ENCODE measurements around the gene SATB1.
"Not testable (repeated sequence)": the region's sequence is repeated elsewhere in the genome, so short reads cannot be mapped to it uniquely, and the experiment has no call there.

The SATB1 gene

GRCh38 chr3:18349197-18349798 lies 75.8 kb downstream of the SATB1 start:
- DNase-seq: no peak

GRCh38 chr3:18346097-18346496 lies 79.0 kb downstream of the SATB1 start:
- no peak for DNase-seq

- DNase-seq: no peak
Observed at GRCh38 chr3:18345015-18345367, 80.1 kb downstream of the SATB1 start.

- DNase-seq: no peak
Observed at GRCh38 chr3:18344306-18345014, 80.7 kb downstream of the SATB1 start.

DNA sequence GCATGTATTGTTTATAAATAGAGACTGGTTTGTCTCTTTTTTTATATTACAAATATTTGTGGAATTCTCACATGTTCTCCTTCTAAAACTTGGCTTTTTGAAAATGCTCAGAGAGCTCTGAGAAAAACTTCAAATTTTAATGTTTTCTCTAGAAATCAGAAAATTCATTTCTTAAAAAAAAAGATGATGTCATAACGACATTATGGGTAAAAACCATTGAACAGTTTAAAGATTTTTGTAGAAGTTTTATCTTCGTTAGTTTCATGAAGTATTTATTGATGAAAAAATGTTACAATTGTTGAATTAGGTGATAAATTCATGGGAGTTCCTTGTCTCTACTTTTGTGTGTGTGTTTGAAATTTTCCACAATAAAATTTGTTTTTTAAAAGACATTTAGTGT lies 81.3 kb downstream of the SATB1 start:
- DNase-seq: no peak

- no peak for DNase-seq
Observed at GRCh38 chr3:18338827-18339514, 86.2 kb downstream of the SATB1 start.

DNA sequence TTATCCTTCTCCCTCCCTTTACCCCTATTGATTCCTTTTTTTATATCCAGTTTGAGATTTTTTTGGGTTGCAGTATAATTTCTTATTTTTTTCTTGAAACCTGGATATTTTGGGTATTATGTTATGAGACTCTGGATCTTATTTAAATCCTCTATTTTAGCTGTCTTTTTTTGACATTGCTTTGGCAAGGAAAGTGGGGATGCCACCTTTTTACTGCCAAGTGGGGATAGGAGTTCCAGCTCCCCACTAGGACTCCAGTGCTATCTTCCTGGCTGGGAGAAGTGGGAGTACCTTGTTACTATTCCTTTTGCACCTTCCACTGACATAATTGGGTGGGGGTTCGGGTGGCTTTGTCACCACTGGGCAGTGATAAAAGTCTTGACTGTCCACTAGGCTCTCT lies 87.9 kb downstream of the SATB1 start:
- DNase-seq: no peak

DNA sequence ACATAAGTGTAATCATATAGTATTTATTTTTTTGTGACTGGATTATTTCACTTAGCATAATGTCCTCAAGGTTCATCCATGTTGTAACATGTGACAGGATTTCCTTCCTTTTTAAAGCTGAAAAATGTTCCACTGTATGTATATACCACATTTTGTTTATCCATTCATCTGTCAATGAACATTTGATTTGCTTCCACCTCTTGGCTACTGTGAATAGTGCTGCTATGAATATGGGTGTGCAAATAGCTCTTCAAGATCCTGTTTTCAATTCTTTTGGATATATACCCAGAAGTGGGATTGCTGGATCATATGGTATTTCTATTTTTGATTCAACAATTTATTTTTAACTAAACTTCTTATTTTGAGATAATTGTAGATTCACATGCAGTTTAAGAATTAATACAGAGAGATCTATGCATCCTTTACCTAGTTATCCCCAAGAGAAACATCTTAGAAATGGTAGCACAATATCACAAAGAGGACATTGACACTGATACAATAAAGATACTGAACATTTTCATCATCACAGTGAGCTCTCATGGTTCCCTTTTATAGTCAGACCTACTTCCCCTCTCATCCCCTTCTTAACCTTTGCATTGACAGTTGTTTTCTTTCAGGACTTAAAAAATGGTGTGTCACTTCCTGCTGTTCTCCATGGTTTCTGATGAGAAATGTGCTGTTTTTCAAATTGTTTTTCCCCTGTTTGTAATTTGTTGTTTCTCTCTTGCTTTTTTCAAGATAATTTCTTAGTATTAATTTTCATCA lies 90.1 kb downstream of the SATB1 start:
- no peak for DNase-seq

GRCh38 chr3:18330772-18331441 lies 94.2 kb downstream of the SATB1 start:
- not testable (repeated sequence) for DNase-seq

DNA sequence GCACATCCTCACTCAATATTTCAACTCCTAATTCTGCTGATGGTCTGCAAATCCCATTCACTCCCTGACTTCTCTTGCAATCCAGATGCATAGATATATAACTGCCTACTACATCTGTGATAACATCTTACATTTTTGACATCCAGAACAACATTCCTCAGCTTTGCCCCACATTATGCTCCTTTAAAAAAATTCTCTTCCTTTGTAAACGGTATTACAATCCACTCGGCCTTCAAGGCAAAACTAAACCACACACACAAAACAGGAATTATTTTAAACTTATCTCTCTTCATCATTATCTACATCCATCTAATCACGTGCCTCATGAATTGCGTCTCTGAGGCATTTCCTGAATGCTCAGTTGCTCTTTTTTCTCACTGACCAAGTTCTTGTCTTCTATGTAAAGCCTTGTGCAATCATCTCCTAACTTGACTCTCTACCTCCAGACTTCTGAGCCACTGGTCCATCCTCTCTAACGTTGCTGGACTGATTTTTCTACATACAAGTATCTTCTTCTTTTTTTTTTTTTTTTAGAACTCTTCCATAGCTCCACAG lies 117.0 kb downstream of the SATB1 start:
- no peak for DNase-seq

- no peak for DNase-seq
Observed at GRCh38 chr3:18307529-18307928, 117.6 kb downstream of the SATB1 start.

- no peak for DNase-seq
Observed at GRCh38 chr3:18302517-18302916, 122.6 kb downstream of the SATB1 start.

- DNase-seq: no peak
Observed at GRCh38 chr3:18301781-18302180, 123.4 kb downstream of the SATB1 start.

DNA sequence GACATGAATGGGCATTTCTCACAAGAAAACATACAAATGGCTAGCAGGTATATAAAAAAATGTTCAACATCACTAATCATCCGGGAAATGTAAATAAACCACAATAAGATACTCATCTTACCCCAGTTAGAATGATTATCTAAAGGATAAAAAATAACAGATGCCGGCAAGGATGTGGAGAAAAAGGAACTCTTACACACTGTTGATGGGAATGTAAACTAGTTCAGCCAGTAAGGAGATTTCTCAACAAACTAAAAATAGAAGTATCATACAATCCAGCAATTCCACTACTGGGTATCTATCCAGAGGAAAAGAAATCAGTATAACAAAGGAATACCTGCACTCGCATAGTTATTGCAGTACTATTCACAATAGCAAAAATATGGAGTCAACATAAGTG lies 124.2 kb downstream of the SATB1 start:
- no peak for DNase-seq

GRCh38 chr3:18297126-18297525 lies 128.0 kb downstream of the SATB1 start:
- no peak for DNase-seq

Measured in cerebellar nuclear complex (tissue), 1 donor.